HepG2 (cell line): ENCODE data around the gene CBLN3. TPM values are rescaled to one million over a fixed set of nuclear protein-coding genes. Genes with fewer than 3 reads are reported as not detected.

Experiments
- AHDC1 ChIP-seq: sonication (generic); formaldehyde crosslinking; IDR thresholded peaks from 2 replicates; pipeline ENCODE4 v1.5.1; 2020; ENCODE audit warnings: mild to moderate bottlenecking, missing genetic modification reagents, borderline replicate concordance
- BRD4 ChIP-seq: sonication (generic); formaldehyde crosslinking; IDR thresholded peaks from 2 replicates; pipeline ENCODE4 v1.4.0; 2020; ENCODE audit warnings: missing genetic modification reagents
- HOXD1 ChIP-seq: sonication (generic); formaldehyde crosslinking; IDR thresholded peaks from 2 replicates; pipeline ENCODE4 v1.5.0; 2020; ENCODE audit warnings: missing genetic modification reagents
- NFE2 ChIP-seq: sonication (generic); formaldehyde crosslinking; IDR thresholded peaks from 2 replicates; pipeline ENCODE4 v1.4.0; 2020; ENCODE audit warnings: missing genetic modification reagents
- NR2F6 ChIP-seq, 2 experiments: IDR thresholded peaks; 2 replicates each; pipeline ENCODE4 v1.6.1; 2016; ENCODE audit warnings: antibody characterized with exemption in 1 of 2, mild to moderate bottlenecking in 1 of 2
- SCMH1 ChIP-seq: sonication (generic); formaldehyde crosslinking; IDR thresholded peaks from 2 replicates; pipeline ENCODE4 v1.9.0; 2021; ENCODE audit warnings: missing genetic modification reagents, mild to moderate bottlenecking, borderline replicate concordance
- SRF ChIP-seq: IDR thresholded peaks from 2 replicates; pipeline ENCODE4 v1.6.1; 2011; ENCODE audit warnings: mild to moderate bottlenecking, low read depth, low read length, moderate library complexity
- TAF15 ChIP-seq: fragments of 200-400 bp; formaldehyde crosslinking; IDR thresholded peaks from one replicate; pipeline ENCODE4 v1.6.1; 2018; ENCODE audit warnings: mild to moderate bottlenecking, low read depth, low read length; ENCODE audit not compliant: poor library complexity, severe bottlenecking
- TRAFD1 ChIP-seq: sonication (generic); formaldehyde crosslinking; IDR thresholded peaks from 2 replicates; pipeline ENCODE4 v1.5.1; 2020; ENCODE audit warnings: missing genetic modification reagents, mild to moderate bottlenecking, borderline replicate concordance
- ZNF121 ChIP-seq: sonication (generic); formaldehyde crosslinking; IDR thresholded peaks from 2 replicates; pipeline ENCODE4 v1.5.0; 2020; ENCODE audit warnings: mild to moderate bottlenecking, missing genetic modification reagents
- ZNF225 ChIP-seq: sonication (generic); formaldehyde crosslinking; IDR thresholded peaks from 2 replicates; pipeline ENCODE4 v1.4.0; 2020; ENCODE audit warnings: mild to moderate bottlenecking, missing genetic modification reagents
- ZNF276 ChIP-seq: sonication (generic); formaldehyde crosslinking; IDR thresholded peaks from 2 replicates; pipeline ENCODE4 v1.4.0; 2020; ENCODE audit warnings: mild to moderate bottlenecking, low read depth, missing genetic modification reagents
- ZNF496 ChIP-seq: sonication (generic); formaldehyde crosslinking; IDR thresholded peaks from 2 replicates; pipeline ENCODE4 v1.8.1; 2023; ENCODE audit warnings: mild to moderate bottlenecking, moderate library complexity, missing genetic modification reagents; ENCODE audit not compliant: insufficient replicate concordance
- ZSCAN9 ChIP-seq: IDR thresholded peaks from 2 replicates; pipeline ENCODE4 v1.6.1; 2016; ENCODE audit warnings: borderline replicate concordance
- polyA plus RNA-seq, 8 experiments: library from polyadenylated mRNA; depleted of rRNA in 3 of 8; stranded (reverse) in 7 of 8; unstranded in 1 of 8; fragments of >200 nt; fragmentation: Illumina TruSeq in 4 of 8; extraction: Trizol in 4 of 8; gene quantifications; 2 replicates each; pipeline versions ENCODE4 v1.2.1 to v1.2.3, GENCODE V29; 2011 to 2016; ENCODE audit warnings: low read depth in 4 of 8, missing spikeins in 1 of 8, mixed read lengths in 1 of 8; ENCODE audit not compliant: insufficient read depth in 1 of 8
- total RNA-seq, 5 experiments: library from RNA; depleted of rRNA; stranded (reverse); fragments of >200 nt; fragmentation: Illumina TruSeq; extraction: Trizol; gene quantifications; 2 replicates each; pipeline ENCODE4 v1.2.3, GENCODE V29; 2016; ENCODE audit warnings: low read depth in 1 of 5
- TF ChIP-seq, protein P1 (sequence below): sonication (generic); formaldehyde crosslinking; IDR thresholded peaks from 2 replicates; pipeline ENCODE4 v1.8.1; 2022; ENCODE audit warnings: mild to moderate bottlenecking, missing genetic modification reagents
- TF ChIP-seq, protein P2 (sequence below): sonication (generic); formaldehyde crosslinking; conservative IDR thresholded peaks from 2 replicates; pipeline ENCODE4 v1.4.0; 2020; ENCODE audit warnings: missing genetic modification reagents

The CBLN3 gene
- total and polyA plus RNA-seq, 2 of the 13 experiments (the other 11 are each of a cell fraction or from before 2014, with no cell fraction given): 0.66 to 0.98 TPM

DNA sequence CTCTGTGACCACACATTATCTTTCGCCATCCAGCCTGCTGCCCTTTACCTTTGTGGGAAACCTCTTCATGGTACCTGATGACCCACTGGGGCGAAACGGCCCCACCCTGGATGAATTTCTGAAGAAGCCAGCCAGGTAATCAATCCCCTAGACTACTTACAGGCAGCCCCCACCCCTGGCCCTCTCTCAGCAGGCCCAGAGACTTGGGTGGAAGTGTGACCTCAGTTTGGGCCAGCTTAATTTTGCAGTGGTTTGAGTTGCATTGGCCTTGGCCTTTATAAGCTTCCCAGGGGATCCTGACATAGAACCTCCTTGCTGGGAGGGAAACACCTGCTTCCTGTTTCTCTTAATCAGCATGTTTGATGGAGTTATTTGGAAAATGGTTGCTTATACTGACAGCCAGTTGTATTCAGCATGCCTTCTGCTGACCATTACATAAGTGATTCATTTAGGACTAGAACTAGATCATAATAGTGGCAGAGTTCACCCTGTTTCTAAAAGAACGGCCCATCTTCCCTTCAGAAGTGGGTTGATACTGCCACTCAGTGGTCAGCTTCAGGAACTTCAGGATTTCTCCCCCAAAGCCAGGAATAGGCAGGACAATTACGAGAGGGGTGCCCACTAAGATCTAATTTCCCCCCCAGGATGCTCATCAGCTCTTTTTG, 7.0 kb upstream of the CBLN3 start (continued):
- TF ChIP-seq TRAFD1 (CRISPR knock-in tag) (0 out of 2 replicates have a peak, but pooled peaks have one; percentile 31), ZSCAN9 (CRISPR knock-in tag) (no peak), BRD4 (CRISPR knock-in tag) (no peak), NFE2 (no peak), HOXD1 (CRISPR knock-in tag) (no peak), ZNF225 (CRISPR knock-in tag) (no peak), TAF15 (no peak), ZNF496 (CRISPR knock-in tag) (no peak), AHDC1 (CRISPR knock-in tag) (no peak), NR2F6 (IDR thresholded peaks at IDR 0.05) (no peak), NR2F6 (CRISPR knock-in tag; IDR thresholded peaks at IDR 0.05) (peak; percentile 39; the same call in 1 of the 2 replicates), ZNF121 (CRISPR knock-in tag) (no peak), SRF (no peak; the same call in 1 of the 2 replicates), ZNF276 (no peak), SCMH1 (CRISPR knock-in tag) (no peak)
- TF ChIP-seq, protein P1, sequence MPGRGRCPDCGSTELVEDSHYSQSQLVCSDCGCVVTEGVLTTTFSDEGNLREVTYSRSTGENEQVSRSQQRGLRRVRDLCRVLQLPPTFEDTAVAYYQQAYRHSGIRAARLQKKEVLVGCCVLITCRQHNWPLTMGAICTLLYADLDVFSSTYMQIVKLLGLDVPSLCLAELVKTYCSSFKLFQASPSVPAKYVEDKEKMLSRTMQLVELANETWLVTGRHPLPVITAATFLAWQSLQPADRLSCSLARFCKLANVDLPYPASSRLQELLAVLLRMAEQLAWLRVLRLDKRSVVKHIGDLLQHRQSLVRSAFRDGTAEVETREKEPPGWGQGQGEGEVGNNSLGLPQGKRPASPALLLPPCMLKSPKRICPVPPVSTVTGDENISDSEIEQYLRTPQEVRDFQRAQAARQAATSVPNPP (CRISPR knock-in tag): no peak
- TF ChIP-seq, protein P2, sequence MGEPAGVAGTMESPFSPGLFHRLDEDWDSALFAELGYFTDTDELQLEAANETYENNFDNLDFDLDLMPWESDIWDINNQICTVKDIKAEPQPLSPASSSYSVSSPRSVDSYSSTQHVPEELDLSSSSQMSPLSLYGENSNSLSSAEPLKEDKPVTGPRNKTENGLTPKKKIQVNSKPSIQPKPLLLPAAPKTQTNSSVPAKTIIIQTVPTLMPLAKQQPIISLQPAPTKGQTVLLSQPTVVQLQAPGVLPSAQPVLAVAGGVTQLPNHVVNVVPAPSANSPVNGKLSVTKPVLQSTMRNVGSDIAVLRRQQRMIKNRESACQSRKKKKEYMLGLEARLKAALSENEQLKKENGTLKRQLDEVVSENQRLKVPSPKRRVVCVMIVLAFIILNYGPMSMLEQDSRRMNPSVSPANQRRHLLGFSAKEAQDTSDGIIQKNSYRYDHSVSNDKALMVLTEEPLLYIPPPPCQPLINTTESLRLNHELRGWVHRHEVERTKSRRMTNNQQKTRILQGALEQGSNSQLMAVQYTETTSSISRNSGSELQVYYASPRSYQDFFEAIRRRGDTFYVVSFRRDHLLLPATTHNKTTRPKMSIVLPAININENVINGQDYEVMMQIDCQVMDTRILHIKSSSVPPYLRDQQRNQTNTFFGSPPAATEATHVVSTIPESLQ (CRISPR knock-in tag): no peak
